ENCODE results near the gene MTFP1. TPM values are rescaled to one million over a fixed set of nuclear protein-coding genes. Genes with fewer than 3 reads are reported as not detected.

MTFP1 gene
- total RNA-seq, 1 experiment from 2014 or later = 86.9 TPM

DNA sequence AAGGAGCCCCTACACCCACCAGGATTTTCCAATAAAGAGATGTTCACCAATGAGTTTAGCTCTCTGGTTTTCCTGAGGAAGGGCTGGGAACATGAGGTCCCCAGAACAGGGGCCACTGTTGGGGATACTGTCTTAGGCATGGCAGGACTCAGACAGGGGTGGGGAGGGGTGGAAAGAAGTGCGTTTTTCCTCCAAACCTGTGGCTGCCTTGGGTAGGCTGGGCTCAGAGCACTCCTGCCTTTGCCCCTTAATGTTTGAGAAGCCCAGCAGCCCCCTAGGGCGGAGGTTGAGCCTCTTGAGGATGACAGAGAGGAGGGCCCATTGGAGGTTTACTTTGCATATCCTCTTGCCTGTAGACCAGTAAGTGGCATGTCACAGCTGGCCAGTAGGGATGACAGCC, 10.6 kb downstream of the MTFP1 start:
- BruUV-seq (replicated peaks) = no TSS peak
- ChIA-PET POLR2A (ENCODE audit: low non-redundant PET) (interaction anchor here (0.6 kb wide), 1 partner anchor 9 kb away, joined by 3 read pairs; no protein-coding TSS in a partner anchor), CTCF (interaction anchor here (1.1 kb wide), 1 partner anchor 12 kb away, joined by 3 read pairs; no protein-coding TSS in a partner anchor)

DNA sequence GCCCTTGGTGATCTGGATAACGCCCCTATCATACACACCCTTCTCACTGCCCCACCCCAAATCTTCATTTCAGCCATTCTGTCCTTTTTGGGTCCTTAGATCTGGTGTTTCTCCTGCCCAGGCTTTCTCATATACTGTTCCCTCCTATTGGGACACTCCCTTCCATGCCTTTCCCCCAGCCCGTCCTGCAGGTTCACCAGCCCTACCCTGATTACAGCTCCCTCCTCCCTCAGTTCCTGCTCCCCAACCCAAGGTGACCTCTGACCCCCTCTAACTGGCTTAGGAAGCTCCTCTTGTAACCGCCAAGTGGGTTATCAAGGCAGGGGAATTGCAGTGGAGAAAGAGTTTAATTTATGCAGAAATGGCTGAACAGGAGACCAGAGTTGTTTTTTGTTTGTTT, 13.0 kb downstream of the MTFP1 start:
- POLR2A ChIA-PET (ENCODE audit: low non-redundant PET) = no interaction called here
- TF ChIP-seq, protein P1, sequence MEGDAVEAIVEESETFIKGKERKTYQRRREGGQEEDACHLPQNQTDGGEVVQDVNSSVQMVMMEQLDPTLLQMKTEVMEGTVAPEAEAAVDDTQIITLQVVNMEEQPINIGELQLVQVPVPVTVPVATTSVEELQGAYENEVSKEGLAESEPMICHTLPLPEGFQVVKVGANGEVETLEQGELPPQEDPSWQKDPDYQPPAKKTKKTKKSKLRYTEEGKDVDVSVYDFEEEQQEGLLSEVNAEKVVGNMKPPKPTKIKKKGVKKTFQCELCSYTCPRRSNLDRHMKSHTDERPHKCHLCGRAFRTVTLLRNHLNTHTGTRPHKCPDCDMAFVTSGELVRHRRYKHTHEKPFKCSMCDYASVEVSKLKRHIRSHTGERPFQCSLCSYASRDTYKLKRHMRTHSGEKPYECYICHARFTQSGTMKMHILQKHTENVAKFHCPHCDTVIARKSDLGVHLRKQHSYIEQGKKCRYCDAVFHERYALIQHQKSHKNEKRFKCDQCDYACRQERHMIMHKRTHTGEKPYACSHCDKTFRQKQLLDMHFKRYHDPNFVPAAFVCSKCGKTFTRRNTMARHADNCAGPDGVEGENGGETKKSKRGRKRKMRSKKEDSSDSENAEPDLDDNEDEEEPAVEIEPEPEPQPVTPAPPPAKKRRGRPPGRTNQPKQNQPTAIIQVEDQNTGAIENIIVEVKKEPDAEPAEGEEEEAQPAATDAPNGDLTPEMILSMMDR (conservative IDR thresholded peaks at IDR 0.05; ENCODE audit: low read depth, low read length) = no peak
- no peak for TF ChIP-seq EZH2 (IDR thresholded peaks at IDR 0.05; ENCODE audit: borderline replicate concordance, low read depth, low read length, poor library complexity, severe bottlenecking)
- no peak for DNase-seq (ENCODE audit: low spot score)
- no peak overlapping the region for H3K4me3 ChIP-seq (ENCODE audit: low read depth, low read length, poor library complexity, severe bottlenecking)
- BruUV-seq (replicated peaks) = no TSS peak
- H3K27ac ChIP-seq (ENCODE audit: low read depth, low read length, poor library complexity, severe bottlenecking) = peak overlapping the region; percentile 100
- H3K36me3 ChIP-seq (ENCODE audit: insufficient read depth, low read length, poor library complexity, severe bottlenecking) = no peaks in the 10 kb centered on the region
- peaks cover 47% of the 10 kb centered on the region for H3K4me1 ChIP-seq (ENCODE audit: insufficient read depth, low read length, poor library complexity, severe bottlenecking)
- no peaks in the 10 kb centered on the region for H3K9me3 ChIP-seq (ENCODE audit: low read depth, low read length, poor library complexity, severe bottlenecking)
- CTCF ChIA-PET = no interaction called here
- H3K27me3 ChIP-seq (replicated peaks; ENCODE audit: insufficient read depth, low read depth, low read length, poor library complexity) = no peaks in the 10 kb centered on the region
- intact Hi-C loops (cut with micrococcal nuclease; ENCODE audit: unreplicated experiment) = no loop called here

More for the DNA sequence above, 10.6 kb downstream of the MTFP1 start:
- Histone ChIP-seq H3K4me3 (ENCODE audit: low read depth, low read length, poor library complexity, severe bottlenecking) (peak overlapping the region; percentile 22), H3K27ac (ENCODE audit: low read depth, low read length, poor library complexity, severe bottlenecking) (peak overlapping the region; percentile 100), H3K27me3 (replicated peaks; ENCODE audit: insufficient read depth, low read depth, low read length, poor library complexity) (no peaks in the 10 kb centered on the region), H3K4me1 (ENCODE audit: insufficient read depth, low read length, poor library complexity, severe bottlenecking) (peaks cover 43% of the 10 kb centered on the region), H3K36me3 (ENCODE audit: insufficient read depth, low read length, poor library complexity, severe bottlenecking) (no peaks in the 10 kb centered on the region), H3K9me3 (ENCODE audit: low read depth, low read length, poor library complexity, severe bottlenecking) (no peaks in the 10 kb centered on the region)
- intact Hi-C loops (cut with micrococcal nuclease; ENCODE audit: unreplicated experiment) = no loop called here
- DNase-seq (ENCODE audit: low spot score) = peak; percentile 83
- TF ChIP-seq EZH2 (IDR thresholded peaks at IDR 0.05; ENCODE audit: borderline replicate concordance, low read depth, low read length, poor library complexity, severe bottlenecking) = no peak
- TF ChIP-seq, protein P1 (conservative IDR thresholded peaks at IDR 0.05; ENCODE audit: low read depth, low read length) = no peak

DNA sequence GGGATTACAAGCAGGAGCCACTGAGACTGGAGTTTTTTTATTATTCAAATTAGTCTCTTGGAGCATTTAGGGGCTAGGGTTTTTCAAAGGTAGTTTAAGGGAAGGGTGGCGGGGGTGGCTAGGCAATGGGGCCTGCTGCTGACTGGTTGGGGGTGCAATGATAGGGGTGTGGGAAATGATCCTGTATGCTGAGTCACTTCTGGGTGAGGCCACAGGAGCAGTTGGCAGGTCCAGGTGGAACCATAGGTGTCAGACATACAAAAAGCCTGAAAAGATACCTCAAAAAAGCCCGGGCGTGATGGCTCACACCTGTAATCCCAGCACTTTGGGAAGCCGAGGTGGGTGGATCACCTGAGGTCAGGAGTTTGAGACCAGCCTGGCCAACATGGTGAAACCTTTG, 13.7 kb downstream of the MTFP1 start:
- Histone ChIP-seq H3K4me3 (ENCODE audit: low read depth, low read length, poor library complexity, severe bottlenecking) (no peak overlapping the region), H3K27ac (ENCODE audit: low read depth, low read length, poor library complexity, severe bottlenecking) (peak overlapping the region; percentile 100), H3K36me3 (ENCODE audit: insufficient read depth, low read length, poor library complexity, severe bottlenecking) (no peaks in the 10 kb centered on the region), H3K4me1 (ENCODE audit: insufficient read depth, low read length, poor library complexity, severe bottlenecking) (peaks cover 46% of the 10 kb centered on the region), H3K9me3 (ENCODE audit: low read depth, low read length, poor library complexity, severe bottlenecking) (no peaks in the 10 kb centered on the region), H3K27me3 (replicated peaks; ENCODE audit: insufficient read depth, low read depth, low read length, poor library complexity) (no peaks in the 10 kb centered on the region)
- ChIA-PET CTCF (no interaction called here), POLR2A (ENCODE audit: low non-redundant PET) (no interaction called here)
- no TSS peak for BruUV-seq (replicated peaks)
- TF ChIP-seq, protein P1 (conservative IDR thresholded peaks at IDR 0.05; ENCODE audit: low read depth, low read length) = no peak
- no peak for TF ChIP-seq EZH2 (IDR thresholded peaks at IDR 0.05; ENCODE audit: borderline replicate concordance, low read depth, low read length, poor library complexity, severe bottlenecking)
- intact Hi-C loops (cut with micrococcal nuclease; ENCODE audit: unreplicated experiment) = no loop called here
- DNase-seq (ENCODE audit: low spot score) = no peak
